ENCODE measurements around the gene ZNF664. TPM values are rescaled to one million over a fixed set of nuclear protein-coding genes. Genes with fewer than 3 reads are reported as not detected.
A peak's percentile ranks its signal among the peaks of the same experiment; 100 is the strongest.

Gene ZNF664
- total and polyA plus RNA-seq, 9 of the 15 experiments (the other 6 are each of a cell fraction or from before 2014, with no cell fraction given), result 3.3 to 101 (median 63.6) TPM

DNA sequence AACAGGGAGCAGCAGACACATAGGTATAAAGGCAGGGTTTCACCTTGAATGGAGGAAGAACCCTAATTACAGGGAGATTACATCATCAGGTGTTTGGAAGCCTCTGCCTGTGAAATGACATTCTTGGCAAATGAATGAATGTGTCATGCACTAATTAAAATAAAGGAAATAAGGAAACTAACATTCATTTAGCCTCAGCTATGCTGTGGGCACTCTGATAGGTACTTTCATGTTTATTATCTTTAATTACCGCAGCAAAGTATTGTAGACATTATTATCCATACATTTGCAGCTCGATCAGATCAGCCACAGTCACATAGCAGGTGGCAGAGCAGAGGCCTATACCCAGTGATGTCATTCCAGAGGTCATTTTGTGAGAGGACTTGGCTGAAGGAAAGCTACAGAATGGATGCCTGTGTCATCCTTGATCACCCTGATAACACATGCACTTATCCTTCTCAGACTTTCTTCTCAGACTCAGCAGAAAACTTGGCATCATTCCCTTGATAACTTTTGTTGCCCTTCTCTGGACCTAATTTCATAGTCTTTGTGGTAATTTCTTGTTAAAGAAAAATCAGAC, 18.4 kb downstream of the ZNF664 start (continued):
- TF ChIP-seq MCM2 (IDR thresholded peaks at IDR 0.05; ENCODE audit: low read depth) (no peak), KLF16 (IDR thresholded peaks at IDR 0.05) (no peak), SAFB2 (IDR thresholded peaks at IDR 0.05; ENCODE audit: borderline replicate concordance, low read depth, low read length, severe bottlenecking) (no peak), FOSL1 (tag; conservative IDR thresholded peaks at IDR 0.05) (peak; percentile 51; the same call in 1 of the 2 replicates), ZSCAN32 (CRISPR knock-in tag; IDR thresholded peaks at IDR 0.05) (no peak), EWSR1 (IDR thresholded peaks at IDR 0.05; ENCODE audit: borderline replicate concordance, low read depth, partially characterized antibody) (no peak), GATAD2B (IDR thresholded peaks at IDR 0.05; ENCODE audit: borderline replicate concordance) (no peak), NCOA4 (IDR thresholded peaks at IDR 0.05; ENCODE audit: partially characterized antibody) (no peak), THRAP3 (IDR thresholded peaks at IDR 0.05; ENCODE audit: borderline replicate concordance) (no peak), ZNF121 (CRISPR knock-in tag; conservative IDR thresholded peaks at IDR 0.05) (no peak), KLF10 (CRISPR knock-in tag; IDR thresholded peaks at IDR 0.05) (no peak), CHCHD3 (CRISPR knock-in tag; IDR thresholded peaks at IDR 0.05) (no peak)
- TF ChIP-seq, protein P1, sequence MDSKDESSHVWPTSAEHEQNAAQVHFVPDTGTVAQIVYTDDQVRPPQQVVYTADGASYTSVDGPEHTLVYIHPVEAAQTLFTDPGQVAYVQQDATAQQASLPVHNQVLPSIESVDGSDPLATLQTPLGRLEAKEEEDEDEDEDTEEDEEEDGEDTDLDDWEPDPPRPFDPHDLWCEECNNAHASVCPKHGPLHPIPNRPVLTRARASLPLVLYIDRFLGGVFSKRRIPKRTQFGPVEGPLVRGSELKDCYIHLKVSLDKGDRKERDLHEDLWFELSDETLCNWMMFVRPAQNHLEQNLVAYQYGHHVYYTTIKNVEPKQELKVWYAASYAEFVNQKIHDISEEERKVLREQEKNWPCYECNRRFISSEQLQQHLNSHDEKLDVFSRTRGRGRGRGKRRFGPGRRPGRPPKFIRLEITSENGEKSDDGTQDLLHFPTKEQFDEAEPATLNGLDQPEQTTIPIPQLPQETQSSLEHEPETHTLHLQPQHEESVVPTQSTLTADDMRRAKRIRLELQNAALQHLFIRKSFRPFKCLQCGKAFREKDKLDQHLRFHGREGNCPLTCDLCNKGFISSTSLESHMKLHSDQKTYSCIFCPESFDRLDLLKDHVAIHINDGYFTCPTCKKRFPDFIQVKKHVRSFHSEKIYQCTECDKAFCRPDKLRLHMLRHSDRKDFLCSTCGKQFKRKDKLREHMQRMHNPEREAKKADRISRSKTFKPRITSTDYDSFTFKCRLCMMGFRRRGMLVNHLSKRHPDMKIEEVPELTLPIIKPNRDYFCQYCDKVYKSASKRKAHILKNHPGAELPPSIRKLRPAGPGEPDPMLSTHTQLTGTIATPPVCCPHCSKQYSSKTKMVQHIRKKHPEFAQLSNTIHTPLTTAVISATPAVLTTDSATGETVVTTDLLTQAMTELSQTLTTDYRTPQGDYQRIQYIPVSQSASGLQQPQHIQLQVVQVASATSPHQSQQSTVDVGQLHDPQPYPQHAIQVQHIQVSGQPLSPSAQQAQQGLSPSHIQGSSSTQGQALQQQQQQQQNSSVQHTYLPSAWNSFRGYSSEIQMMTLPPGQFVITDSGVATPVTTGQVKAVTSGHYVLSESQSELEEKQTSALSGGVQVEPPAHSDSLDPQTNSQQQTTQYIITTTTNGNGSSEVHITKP (IDR thresholded peaks at IDR 0.05; ENCODE audit: partially characterized antibody), result no peak
- TF ChIP-seq, protein P2, sequence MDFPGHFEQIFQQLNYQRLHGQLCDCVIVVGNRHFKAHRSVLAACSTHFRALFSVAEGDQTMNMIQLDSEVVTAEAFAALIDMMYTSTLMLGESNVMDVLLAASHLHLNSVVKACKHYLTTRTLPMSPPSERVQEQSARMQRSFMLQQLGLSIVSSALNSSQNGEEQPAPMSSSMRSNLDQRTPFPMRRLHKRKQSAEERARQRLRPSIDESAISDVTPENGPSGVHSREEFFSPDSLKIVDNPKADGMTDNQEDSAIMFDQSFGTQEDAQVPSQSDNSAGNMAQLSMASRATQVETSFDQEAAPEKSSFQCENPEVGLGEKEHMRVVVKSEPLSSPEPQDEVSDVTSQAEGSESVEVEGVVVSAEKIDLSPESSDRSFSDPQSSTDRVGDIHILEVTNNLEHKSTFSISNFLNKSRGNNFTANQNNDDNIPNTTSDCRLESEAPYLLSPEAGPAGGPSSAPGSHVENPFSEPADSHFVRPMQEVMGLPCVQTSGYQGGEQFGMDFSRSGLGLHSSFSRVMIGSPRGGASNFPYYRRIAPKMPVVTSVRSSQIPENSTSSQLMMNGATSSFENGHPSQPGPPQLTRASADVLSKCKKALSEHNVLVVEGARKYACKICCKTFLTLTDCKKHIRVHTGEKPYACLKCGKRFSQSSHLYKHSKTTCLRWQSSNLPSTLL (IDR thresholded peaks at IDR 0.05), result no peak
- TF ChIP-seq, protein P3, sequence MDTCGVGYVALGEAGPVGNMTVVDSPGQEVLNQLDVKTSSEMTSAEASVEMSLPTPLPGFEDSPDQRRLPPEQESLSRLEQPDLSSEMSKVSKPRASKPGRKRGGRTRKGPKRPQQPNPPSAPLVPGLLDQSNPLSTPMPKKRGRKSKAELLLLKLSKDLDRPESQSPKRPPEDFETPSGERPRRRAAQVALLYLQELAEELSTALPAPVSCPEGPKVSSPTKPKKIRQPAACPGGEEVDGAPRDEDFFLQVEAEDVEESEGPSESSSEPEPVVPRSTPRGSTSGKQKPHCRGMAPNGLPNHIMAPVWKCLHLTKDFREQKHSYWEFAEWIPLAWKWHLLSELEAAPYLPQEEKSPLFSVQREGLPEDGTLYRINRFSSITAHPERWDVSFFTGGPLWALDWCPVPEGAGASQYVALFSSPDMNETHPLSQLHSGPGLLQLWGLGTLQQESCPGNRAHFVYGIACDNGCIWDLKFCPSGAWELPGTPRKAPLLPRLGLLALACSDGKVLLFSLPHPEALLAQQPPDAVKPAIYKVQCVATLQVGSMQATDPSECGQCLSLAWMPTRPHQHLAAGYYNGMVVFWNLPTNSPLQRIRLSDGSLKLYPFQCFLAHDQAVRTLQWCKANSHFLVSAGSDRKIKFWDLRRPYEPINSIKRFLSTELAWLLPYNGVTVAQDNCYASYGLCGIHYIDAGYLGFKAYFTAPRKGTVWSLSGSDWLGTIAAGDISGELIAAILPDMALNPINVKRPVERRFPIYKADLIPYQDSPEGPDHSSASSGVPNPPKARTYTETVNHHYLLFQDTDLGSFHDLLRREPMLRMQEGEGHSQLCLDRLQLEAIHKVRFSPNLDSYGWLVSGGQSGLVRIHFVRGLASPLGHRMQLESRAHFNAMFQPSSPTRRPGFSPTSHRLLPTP (IDR thresholded peaks at IDR 0.05; ENCODE audit: borderline replicate concordance, extremely low read depth, insufficient read length), result no peak
- TF ChIP-seq, protein P4, sequence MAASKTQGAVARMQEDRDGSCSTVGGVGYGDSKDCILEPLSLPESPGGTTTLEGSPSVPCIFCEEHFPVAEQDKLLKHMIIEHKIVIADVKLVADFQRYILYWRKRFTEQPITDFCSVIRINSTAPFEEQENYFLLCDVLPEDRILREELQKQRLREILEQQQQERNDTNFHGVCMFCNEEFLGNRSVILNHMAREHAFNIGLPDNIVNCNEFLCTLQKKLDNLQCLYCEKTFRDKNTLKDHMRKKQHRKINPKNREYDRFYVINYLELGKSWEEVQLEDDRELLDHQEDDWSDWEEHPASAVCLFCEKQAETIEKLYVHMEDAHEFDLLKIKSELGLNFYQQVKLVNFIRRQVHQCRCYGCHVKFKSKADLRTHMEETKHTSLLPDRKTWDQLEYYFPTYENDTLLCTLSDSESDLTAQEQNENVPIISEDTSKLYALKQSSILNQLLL (CRISPR knock-in tag; IDR thresholded peaks at IDR 0.05; ENCODE audit: borderline replicate concordance), result no peak
